CD4-positive, alpha-beta T cell treated with Interleukin-17A for 4 hours (primary cell): ENCODE results near the gene RPP14.
A peak's percentile ranks its signal among the peaks of the same experiment; 100 is the strongest.
"Not testable (repeated sequence)": the region's sequence is repeated elsewhere in the genome, so short reads cannot be mapped to it uniquely, and the experiment has no call there.

ENCODE experiments used
- DNase-seq: peaks from one replicate; pipeline ENCODE4 v3.0.0-alpha.2; 2020; ENCODE audit warnings: mixed read lengths

The RPP14 gene

DNA sequence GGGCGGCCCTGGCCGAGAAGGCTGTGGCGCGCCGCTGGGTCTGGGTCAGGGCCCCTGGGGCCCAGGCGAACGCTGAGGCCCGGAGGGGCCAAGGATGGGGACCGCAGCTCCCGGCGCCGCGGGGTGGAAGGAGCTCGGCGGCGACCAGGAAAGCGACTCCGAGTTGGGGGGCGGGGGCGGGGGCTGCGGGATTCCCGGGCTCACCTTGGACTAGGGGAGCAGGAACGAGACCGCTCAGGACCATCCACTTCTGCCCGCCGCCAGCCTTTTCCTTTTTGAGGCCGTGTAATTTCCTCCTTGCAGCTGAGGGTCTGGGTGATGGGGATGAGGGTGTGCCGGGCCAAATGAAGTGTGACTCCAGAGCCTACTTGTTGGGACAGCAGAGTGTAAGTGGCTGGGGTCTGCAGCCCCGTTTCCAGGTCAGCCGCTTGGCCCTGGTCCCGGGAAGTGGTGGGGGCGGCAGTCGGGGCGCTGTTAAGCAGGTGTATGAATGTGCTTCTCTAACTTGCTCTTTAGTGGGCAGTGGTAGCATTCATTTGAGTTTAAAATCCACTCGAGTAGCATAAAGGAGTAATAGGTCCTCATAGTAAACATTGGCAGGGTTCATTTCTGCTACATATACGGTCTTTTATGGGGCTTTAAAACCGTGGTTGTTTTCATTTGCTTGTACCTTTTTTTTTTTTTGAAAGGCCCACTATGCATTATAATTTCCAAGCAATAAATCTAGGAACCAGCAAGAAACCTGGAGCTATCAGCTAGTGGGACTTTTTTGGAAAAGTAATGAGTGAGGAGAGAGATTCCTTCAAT lies 27.4 kb downstream of the RPP14 start:
- peak; percentile 37 for DNase-seq

DNA sequence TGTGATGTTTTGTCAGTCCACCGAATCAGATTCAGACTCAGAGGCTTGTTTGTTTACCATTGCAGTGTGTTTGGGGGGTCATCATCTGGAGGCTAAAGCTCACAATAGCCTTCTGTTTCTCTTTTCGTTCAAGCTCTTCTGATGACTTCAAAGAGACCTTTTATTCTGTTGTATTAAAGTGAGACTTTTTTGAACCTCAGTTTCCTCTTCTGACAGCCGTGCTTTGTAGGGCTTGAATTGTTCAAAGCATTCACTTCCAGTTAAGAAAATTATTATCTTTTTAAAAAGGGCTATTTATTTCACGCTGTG lies 27.9 kb downstream of the RPP14 start:
- DNase-seq = no peak

DNA sequence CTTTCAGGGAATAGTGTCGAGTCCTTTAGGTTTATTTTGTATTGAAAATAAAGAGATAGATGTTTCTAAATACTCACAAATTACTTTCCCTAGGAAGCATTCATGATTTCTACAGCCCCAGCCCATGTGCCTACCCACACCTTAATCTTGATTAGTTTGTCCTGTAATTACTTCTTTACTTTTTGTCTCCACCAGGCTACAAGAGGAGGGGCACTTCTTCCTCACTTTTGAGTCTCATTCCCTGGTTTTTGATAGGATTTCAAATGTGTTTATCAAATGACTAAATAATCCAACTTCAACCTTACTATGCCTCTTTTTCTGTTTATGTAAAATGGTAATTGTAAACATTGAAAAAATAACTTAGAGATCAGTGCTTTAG lies 28.4 kb downstream of the RPP14 start:
- DNase-seq = no peak

DNA sequence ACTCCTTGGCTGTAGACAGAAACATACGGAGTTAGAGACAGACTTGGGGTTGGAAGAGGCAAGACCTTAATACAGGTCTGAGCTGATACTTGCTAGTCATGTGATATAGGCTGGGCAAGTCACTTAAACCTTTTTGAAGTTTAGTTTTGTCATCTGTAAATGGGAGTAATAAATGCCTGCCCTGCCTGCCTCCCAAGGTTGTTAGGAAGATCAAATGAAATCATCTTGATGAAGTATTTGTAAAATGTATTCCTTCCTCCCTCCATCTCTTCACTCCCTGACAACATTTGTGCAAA lies 29.6 kb downstream of the RPP14 start:
- DNase-seq = no peak

DNA sequence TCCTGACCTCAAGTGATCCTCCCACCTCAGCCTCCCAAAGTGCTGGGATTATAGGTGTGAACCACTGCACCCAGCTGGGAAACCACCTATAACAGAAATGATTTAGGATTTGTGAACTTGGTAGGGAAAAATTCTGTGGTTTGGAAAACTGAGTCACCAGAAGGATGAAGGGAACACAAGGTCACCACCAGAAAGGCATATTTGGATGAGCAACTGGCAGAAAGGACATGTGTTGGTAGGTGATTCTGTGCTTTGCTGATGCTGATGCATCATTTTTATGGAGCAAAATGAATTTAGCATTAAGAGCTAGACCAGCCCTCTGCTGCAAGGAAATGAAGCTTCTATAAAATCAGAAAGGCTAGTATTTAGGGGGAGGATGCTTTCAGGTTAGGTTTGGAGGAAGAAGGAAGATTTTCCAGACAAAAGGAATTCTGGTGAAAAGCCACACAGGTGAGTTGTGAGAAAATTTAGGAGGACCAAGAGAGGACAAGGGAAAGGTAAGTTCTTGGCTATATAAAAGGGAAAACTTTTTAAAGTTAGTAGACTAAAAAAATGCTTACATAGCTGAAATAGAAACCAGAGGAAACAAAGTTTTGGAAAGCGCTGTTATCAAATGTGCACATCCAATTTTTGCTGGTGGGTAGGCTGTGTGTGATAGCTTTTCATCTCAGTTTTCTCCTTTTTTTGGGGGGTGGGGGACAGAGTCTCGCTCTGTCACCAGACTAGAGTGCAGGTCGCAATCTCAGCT lies 30.3 kb downstream of the RPP14 start:
- no peak for DNase-seq

DNA sequence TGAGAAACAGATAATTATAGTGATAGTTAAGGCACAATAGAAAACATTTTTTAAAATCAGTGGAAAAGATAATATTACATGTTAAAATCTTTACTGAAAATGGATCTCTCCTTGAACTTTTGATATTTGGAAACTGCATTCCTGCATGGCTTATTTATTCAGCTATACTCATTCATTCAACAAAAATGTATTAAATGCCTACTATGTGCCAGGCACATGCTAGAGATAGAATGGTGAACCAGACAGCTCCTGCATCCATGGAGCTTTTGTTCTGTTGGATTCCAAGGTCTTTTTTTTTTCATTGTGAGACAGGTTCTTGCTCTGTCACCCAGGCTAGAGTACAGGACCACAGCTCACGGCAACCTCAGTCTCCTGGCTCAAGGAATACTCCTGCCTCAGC lies 31.1 kb downstream of the RPP14 start:
- DNase-seq = no peak

DNA sequence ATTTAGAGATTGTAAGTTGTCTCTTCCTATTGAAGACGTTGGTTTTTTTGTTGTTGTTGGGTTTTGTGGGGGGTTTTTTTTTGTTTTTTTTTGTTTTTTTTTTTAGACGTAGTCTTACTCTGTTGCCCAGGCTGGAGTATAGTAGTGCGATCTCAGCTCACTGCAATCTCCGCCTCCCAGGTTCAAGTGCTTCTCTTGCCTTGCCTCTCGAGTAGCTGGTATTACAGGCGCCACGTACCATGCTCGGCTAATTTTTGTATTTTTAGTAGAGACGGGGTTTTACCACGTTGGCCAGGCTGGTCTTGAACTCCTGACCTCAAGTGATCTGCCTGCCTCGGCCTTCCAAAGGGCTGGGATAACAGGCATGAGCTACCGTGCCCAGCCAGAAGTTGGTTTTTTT lies 33.1 kb downstream of the RPP14 start:
- DNase-seq = not testable (repeated sequence)

DNA sequence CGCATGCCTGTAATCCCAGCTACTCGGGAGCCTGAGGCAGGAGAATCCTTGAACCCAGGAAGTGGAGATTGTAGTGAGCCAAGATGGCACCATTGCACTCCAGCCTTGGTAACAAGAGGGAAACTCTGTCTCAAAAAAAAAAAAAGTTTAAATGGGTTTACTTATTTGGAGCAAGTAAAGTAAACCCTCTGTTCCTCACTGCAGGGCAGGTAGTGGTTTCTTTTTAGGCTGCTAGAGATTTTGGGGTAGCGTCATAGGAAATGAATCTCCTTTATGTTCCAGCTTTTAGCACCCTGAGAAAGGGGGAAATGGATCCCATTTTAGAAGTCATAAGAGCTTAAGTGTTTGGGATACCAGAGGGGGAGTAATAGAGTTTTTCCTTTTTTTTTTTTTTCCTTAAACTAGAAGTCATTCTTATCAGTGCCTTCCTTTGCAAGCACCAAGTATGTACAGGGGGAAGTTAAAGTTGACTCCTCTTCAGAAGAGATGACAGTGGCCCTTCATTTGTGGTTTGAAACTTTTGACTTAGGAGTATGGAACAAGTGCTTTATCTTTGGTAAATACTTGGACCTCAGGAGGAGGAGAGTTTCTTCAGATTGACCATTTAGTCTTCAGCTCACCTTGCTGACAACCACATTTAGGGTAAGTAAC lies 34.7 kb downstream of the RPP14 start:
- no peak for DNase-seq

DNA sequence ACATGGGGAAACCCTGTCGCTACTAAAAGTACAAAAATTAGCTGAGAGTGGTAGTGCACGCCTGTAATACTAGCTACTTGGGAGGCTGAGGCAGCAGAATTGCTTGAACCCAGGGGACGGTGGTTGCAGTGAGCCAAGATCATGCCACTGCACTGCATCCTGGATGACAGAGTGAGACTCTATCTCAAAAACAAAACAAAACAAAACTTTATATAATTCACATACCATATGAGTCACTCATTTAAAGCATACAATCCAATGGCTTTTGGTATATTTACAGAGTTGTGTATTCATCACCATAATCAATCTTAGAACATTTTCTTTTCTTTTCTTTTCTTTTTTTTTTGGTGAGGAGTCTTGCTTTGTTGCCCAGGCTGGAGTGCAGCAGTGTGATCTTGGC lies 35.3 kb downstream of the RPP14 start:
- no peak for DNase-seq

DNA sequence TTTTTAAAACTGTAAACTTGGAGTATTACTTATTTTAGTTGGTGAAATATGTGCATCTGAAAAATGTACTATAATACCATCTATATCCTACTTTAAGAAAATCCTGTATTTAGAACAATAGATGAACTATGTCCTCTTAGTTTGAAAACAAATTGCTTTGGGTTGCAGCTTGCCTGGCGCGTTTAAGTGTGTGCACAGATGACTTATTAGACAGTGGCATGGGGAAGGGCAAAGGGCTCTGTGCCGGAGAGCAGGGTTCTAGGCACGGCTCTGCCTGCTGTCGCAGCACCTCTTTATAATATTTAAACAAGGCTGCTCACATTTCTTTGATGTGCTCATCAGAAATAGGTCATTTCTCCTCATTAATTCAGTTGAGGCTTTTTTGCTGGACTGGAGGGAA lies 36.6 kb downstream of the RPP14 start:
- DNase-seq = no peak

DNA sequence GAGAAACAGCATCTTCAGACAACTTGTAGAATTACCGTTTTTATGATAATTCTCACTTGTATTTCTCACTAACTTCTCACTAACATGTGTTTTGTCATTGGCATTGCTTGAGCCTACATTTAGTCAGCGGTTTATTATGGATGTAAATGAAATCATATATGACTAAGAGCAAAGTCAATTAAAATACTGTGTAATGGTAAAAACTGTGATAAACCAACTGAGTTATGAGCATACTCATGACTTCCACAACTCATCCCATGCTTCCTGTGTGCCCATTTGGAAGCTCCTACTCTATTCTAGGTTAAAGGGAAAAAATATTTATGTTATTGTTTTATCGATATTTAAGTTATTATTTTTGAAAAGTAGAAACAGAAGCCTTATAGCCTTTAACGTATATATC lies 39.4 kb downstream of the RPP14 start:
- no peak for DNase-seq

DNA sequence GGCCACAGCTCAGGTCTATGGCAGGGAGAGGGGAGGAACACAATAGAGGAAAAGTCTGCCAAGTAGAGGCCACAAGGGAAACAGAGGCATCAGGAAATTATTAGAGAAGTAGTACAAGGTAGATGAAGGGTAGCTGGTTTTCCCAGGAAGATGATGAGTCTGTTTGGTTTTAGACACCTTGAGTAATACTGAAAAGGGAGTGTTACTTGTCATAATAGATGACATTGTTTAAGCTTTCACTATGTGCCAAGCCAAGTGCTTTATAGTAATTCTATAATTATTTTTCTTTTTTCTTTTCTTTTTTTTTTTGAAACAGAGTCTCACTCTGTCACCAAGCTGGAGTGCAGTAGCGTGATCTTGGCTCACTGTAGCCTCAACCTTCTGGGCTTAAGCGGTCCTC lies 40.3 kb downstream of the RPP14 start:
- DNase-seq = no peak

DNA sequence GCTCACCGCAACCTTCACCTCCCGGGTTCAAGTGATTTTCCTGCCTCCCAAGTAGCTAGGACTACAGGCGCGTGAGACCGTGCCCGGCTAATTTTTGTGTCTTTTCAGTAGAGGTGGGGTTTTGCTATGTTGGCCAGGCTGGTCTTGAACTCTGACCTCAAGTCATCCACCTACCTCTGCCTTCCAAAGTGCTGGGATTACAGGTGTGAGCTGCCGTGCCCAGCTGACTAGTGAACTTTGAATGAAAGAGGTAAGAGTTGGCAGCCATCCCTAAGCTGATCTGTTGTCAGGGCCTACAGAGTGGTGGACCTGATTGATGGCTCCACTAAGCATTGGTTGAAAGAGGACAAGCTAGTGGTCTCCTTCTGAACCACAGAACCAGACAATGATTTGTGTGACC lies 41.9 kb downstream of the RPP14 start:
- no peak for DNase-seq

DNA sequence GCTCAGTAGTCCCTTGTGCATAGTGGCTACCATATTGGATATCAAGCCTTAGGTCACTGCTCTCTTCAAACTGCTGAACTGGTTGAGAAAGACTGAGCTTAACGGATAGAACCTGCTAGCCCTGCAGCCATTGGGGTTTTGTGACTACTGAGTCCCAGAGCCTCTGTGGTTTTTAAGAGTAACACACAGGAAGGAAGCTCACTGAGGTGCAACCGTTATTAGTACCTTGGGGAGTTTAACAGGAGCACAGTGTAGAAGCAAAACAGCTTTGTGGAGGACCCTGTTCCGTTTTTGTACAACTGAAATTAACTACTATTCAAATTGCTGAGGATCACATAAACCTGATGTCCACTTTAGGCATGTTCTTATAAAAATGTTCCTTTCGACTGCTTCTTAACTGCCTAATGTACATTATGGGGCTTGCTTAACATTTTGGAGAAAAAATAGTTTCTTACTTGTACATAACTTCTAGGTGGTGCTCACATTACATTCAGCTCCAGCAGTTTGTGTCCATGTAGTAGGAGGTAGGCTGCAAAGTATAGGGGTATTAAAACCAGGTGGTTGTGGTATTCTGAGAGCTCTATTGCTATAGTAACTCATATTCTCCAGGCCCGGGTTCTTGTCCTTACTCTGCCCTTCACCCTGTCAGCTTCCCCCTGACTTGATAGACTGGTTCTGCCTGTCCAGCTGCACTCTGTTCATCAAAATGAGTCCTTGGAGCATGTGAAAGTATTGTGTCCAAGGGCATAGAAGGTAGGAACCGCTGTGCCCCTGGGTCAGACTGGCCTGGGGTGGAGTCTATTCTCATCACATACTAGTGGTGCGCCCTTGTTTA lies 44.0 kb downstream of the RPP14 start:
- no peak for DNase-seq

DNA sequence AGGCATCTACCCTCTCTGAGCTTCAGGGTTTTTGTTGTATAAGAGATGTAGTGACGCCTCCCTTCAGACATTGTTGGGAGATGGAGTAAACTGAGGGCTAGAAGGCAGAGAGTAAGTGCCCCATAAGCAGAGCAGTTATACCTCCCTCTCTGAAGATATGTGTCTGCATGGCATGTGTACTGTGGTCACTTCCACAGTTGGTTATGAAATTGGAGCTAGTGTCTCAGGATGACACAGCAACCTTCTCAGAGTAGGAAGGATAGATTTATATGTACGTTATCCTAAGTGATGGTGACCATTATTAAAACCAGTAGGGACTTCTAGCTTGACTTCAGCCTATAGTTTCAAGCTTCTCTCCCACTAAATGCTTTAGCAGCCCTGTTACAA lies 44.6 kb downstream of the RPP14 start:
- DNase-seq = no peak

DNA sequence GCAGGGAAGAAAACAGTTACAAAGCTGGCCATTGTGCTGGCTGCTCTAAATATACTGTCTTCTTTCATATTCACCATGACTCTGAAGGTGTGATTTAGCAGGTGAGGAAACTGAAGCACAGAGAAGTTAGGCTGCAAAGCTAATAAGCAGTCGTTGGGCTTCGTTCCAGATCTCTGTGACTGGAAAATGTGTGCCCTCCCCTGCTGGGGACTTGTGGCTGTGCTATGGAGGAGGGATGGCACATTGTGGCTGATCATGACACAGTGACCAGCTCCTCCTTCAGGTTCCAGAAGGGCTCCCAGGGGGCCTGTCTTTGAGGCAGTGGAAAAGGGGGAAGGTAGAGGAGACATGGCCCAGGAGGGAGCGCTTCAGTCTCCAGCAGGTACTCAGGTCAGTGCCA lies 45.9 kb downstream of the RPP14 start:
- DNase-seq = no peak

DNA sequence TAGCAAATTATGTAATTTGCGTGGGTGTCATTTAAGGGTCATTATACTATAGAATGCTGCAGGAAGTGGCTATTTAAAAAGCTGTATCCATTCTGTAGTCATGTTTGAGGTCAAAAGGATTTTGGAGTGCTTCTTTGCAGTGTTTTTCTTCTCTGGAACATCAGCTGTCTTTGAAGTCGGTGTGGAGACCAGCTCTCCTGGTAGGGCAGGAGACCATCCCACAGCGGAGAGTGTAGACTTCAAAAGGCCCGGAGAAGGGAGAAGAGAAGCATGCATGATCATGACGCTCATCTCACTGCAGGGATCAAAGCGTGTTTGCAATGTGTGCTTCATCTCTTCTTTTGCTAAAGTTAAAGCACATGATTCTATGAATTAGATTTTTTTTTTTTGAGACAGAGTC lies 46.6 kb downstream of the RPP14 start:
- no peak for DNase-seq

DNA sequence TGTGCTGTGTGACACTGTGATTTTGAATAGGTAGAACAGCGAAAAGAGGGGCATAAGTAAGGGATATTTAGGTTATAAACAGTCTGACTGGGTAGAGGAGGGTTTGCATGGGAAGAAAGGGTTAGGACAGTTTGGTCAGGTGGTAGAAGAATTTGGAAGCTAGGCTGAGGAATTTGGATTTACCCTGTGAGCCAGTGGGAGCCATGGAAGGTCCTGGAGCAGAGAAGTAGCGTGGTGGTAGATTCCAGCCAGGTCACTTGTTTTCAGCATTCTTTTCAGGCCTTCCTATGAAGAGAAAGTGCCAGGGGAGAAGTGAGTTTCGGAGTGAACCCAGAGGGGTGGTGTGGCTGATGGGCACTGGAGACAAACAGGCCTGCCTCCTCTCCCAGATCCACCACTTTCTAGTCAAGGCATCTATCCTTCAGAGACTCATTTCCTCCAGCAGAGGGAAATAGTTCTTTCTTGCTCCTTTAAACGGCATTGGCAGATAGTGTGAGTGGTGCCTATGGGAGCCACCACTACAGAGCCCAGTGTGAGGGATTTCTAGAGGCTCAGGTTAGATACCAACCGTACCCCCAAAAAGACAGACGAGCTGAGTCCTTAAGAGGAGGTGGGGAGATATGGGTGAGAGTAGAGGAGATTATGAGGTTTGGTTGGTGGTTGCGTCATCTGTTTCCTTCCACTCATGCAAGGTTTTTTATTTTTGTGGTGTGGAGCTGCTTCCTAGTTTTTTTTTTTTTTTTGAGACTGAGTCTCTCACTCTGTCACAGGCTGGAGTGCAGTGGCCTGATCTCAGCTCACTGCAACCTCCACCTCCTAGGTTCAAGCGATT lies 47.9 kb downstream of the RPP14 start:
- peak; percentile 28 for DNase-seq

DNA sequence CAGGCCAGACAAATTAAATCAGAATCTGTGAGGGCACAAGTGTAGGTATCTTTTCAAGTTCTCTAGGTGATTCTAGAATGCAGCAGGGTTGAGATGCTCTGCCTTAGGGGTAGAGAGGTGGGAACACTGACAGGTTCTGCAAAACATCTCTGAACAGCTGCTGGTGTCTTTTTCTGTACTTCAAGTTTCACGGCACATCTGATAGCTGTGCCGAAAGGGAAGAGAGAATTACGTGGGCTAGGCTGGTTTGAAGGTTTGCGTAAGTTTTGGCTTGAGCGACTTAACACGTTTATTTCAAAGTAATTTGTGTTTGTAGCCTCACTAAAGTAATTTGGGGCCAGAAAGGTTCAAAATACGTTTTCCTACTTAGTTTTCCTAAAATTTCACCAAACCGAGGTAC lies 49.1 kb downstream of the RPP14 start:
- DNase-seq = no peak

DNA sequence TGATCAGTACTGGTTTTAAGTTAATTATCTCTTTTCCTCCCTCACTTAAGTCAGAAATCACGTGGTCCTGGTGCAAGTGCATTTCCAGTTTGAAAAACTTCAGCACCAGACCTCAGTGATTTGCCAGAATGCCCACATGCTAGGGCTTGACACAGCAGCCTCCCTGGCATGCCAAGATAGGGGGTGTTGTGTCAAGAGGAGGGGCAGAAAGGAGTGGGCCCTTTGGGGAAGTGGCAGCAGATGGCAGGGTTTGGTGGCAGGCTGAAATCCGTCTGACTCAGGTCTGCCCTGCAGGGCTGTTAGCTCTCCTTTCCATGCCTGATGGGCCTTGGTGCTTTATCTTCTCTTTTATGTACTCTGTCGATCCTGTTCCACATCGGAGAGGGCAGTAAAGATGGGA lies 50.0 kb downstream of the RPP14 start:
- DNase-seq = no peak

DNA sequence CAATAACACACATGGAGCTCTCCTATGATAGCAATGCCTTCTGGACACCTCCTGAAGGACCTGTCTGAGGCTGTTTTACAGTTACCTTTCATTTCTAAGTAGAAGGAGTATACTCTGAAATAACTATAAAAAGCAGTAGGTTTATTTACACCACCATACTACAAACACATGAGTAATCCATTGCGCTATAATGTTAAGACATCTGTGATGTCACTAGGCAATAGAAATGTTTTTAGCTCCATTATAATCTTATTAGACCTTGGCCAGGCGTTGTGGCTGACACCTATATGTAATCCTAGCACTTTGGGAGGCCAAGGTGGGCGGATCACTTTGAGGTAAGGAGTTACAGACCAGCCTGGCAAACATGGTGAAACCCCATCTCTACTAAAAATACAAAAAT lies 51.4 kb downstream of the RPP14 start:
- DNase-seq = no peak

DNA sequence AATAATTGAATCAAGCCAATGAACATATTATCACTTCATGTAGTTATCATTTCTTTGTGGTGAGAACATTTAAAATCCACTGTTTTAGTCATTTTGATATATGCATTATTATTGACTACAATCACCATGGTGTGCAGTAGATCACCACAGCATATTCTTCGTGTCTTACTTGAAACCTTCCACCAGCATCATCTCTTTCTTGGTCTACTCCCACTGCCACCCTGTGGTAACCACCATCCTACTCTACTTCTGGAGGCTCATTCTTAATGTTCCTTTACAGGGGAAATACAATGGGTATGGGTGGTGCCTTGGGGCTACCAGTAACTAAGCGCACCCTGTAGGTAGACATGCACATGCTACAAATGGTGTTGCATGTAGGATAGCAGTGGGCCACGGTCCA lies 52.0 kb downstream of the RPP14 start:
- no peak for DNase-seq

DNA sequence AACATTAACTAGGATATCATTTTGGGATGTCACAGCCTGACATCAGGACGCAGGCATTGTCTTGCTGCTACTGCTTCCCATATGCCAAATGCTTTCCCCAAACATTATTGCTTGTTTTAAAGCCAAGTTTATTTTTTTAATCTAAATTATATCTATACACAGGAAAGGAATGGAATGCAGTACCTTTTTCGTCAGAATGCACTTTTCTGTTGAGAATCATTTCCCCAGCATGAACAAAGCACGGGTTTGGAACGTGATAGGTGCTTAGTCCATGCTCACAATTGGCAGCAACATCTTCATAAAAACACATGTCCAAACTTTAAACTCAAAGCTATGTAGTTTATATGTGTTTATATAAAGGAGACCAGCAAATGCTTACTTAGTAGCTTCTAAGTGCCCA lies 52.8 kb downstream of the RPP14 start:
- DNase-seq = no peak
